ENCODE measurements around the gene SLC22A17.

- TF ChIP-seq CTCF (conservative IDR thresholded peaks at IDR 0.05) (no peak), EZH2 (IDR thresholded peaks at IDR 0.05; ENCODE audit: low read depth) (no peak)
Measured at GRCh38 chr14:23321572-23322547, 30.8 kb downstream of the SLC22A17 start.
